C4-2B (cell line): Measurements from ENCODE around the gene ITPR1.

Source experiments
- ZFX ChIP-seq: fragments of 450-650 bp; IDR thresholded peaks from 2 replicates; pipeline ENCODE4 v1.6.1; 2017
- TF ChIP-seq, protein P1 (sequence below): fragments of 450-650 bp; conservative IDR thresholded peaks from 2 replicates; pipeline ENCODE4 v1.5.1; 2017; ENCODE audit warnings: mild to moderate bottlenecking

DNA sequence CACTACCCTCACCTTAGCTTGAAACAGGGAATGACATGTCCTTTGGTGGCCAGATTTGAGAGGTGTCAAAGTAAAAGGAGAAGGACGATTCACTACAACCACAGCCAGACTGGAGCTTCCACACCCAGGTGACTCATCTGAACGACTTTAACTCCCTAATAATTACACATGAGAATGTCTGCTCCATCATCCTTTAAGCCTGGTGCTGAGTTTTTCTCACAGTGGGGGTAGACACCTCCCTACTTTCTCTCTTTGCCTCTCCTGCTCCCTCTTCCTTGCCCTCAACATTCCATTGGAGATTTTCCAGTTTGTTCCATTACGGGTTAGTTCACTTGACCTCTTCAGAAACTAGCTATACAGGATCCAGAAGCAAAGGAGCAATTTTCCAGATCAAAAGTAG is 331.8 kb downstream of the ITPR1 start:
- TF ChIP-seq, protein P1, sequence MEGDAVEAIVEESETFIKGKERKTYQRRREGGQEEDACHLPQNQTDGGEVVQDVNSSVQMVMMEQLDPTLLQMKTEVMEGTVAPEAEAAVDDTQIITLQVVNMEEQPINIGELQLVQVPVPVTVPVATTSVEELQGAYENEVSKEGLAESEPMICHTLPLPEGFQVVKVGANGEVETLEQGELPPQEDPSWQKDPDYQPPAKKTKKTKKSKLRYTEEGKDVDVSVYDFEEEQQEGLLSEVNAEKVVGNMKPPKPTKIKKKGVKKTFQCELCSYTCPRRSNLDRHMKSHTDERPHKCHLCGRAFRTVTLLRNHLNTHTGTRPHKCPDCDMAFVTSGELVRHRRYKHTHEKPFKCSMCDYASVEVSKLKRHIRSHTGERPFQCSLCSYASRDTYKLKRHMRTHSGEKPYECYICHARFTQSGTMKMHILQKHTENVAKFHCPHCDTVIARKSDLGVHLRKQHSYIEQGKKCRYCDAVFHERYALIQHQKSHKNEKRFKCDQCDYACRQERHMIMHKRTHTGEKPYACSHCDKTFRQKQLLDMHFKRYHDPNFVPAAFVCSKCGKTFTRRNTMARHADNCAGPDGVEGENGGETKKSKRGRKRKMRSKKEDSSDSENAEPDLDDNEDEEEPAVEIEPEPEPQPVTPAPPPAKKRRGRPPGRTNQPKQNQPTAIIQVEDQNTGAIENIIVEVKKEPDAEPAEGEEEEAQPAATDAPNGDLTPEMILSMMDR, result no peak
- TF ChIP-seq ZFX, result no peak
